AG04450 (cell line): ENCODE data around the gene CYP2W1. TPM values are rescaled to one million over a fixed set of nuclear protein-coding genes. Genes with fewer than 3 reads are reported as not detected.

Source experiments
- CTCF ChIA-PET: fragments of 300-600, 350-600 bp; formaldehyde crosslinking; extraction: SDS; loops from one replicate; lab custom pipeline; 2022; ENCODE audit warnings: antibody characterized with exemption, inconsistent platforms; lab: Charles Lee
- POLR2A ChIA-PET: fragments of 350-600 bp; formaldehyde crosslinking; extraction: SDS; loops from one replicate; lab custom pipeline; 2021; ENCODE audit warnings: antibody characterized with exemption, inconsistent platforms; lab: Yijun Ruan, JAX
- DNase-seq: peaks from one replicate; pipeline ENCODE4 v3.0.0-alpha.2; 2011; ENCODE audit warnings: low read depth, low spot score
- H3K27ac ChIP-seq: one replicate; pipeline ENCODE4 v1.5.1; 2012; ENCODE audit warnings: low read depth, low read length, control low read depth
- H3K27me3 ChIP-seq: one replicate; pipeline ENCODE4 v1.6.0; 2012; ENCODE audit warnings: low read length; ENCODE audit not compliant: control insufficient read depth, insufficient read depth
- H3K4me3 ChIP-seq: 2 replicates; pipeline ENCODE4 v1.5.1; 2011; ENCODE audit warnings: mild to moderate bottlenecking, low read depth, low read length, control low read depth
- H3K9me3 ChIP-seq: 2 replicates; pipeline ENCODE4 v1.5.1; 2012; ENCODE audit warnings: low read length; ENCODE audit not compliant: control insufficient read depth, insufficient read depth
- CTCF ChIP-seq: IDR thresholded peaks from 2 replicates; pipeline ENCODE4 v1.5.1; 2011; ENCODE audit warnings: low read depth, low read length, control low read depth, inconsistent platforms
- polyA plus RNA-seq: library from polyadenylated mRNA; depleted of rRNA; stranded (reverse); fragments of >200 nt; gene quantifications from 2 replicates; pipeline ENCODE4 v1.2.3, GENCODE V29; 2011

CYP2W1 gene
- polyA plus RNA-seq, 1 experiment: not detected

- ChIA-PET CTCF (no interaction called here), POLR2A (no interaction called here)
- TF ChIP-seq CTCF: no peak
- Histone ChIP-seq H3K27ac (no peak overlapping the region), H3K9me3 (peaks cover 10% of the 10 kb centered on the region; the same call in 1 of the 2 replicates), H3K27me3 (no peaks in the 10 kb centered on the region), H3K4me3 (no peak overlapping the region)
- DNase-seq: no peak
These were observed 31.7 kb downstream of the CYP2W1 start for GRCh38 chr7:1014681-1015080.

- ChIA-PET CTCF (no interaction called here), POLR2A (no interaction called here)
- peaks cover 18% of the 10 kb centered on the region; the same call in 1 of the 2 replicates for H3K9me3 ChIP-seq
- H3K4me3 ChIP-seq: no peak overlapping the region
- DNase-seq: no peak
- no peak overlapping the region for H3K27ac ChIP-seq
- H3K27me3 ChIP-seq: no peaks in the 10 kb centered on the region
- no peak for TF ChIP-seq CTCF
These were observed 32.5 kb downstream of the CYP2W1 start for GRCh38 chr7:1015196-1016121.

GRCh38 chr7:1016577-1017531, 33.9 kb downstream of the CYP2W1 start:
- DNase-seq: no peak
- Histone ChIP-seq H3K4me3 (no peak overlapping the region), H3K27ac (no peak overlapping the region), H3K27me3 (no peaks in the 10 kb centered on the region), H3K9me3 (peaks cover 32% of the 10 kb centered on the region)
- ChIA-PET POLR2A (no interaction called here), CTCF (no interaction called here)
- TF ChIP-seq CTCF: no peak

- no peak overlapping the region for H3K4me3 ChIP-seq
- POLR2A ChIA-PET: no interaction called here
- TF ChIP-seq CTCF: no peak
- no peaks in the 10 kb centered on the region for H3K27me3 ChIP-seq
- H3K9me3 ChIP-seq: peaks cover 39% of the 10 kb centered on the region
- no peak for DNase-seq
- CTCF ChIA-PET: no interaction called here
- no peak overlapping the region for H3K27ac ChIP-seq
These were observed 34.8 kb downstream of the CYP2W1 start for GRCh38 chr7:1017586-1018333.
